22Rv1 (cell line): Measurements from ENCODE around the gene SCMH1.

Source experiments
- ZFX ChIP-seq: fragments of 450-650 bp; IDR thresholded peaks from 2 replicates; pipeline ENCODE4 v1.6.1; 2017; ENCODE audit warnings: antibody characterized with exemption, borderline replicate concordance
- TF ChIP-seq, protein P1 (sequence below): fragments of 450-650 bp; IDR thresholded peaks from 2 replicates; pipeline ENCODE4 v1.5.1; 2017; ENCODE audit warnings: mild to moderate bottlenecking

GRCh38 chr1:41155105-41155504 is 87.0 kb downstream of the SCMH1 start:
- TF ChIP-seq, protein P1, sequence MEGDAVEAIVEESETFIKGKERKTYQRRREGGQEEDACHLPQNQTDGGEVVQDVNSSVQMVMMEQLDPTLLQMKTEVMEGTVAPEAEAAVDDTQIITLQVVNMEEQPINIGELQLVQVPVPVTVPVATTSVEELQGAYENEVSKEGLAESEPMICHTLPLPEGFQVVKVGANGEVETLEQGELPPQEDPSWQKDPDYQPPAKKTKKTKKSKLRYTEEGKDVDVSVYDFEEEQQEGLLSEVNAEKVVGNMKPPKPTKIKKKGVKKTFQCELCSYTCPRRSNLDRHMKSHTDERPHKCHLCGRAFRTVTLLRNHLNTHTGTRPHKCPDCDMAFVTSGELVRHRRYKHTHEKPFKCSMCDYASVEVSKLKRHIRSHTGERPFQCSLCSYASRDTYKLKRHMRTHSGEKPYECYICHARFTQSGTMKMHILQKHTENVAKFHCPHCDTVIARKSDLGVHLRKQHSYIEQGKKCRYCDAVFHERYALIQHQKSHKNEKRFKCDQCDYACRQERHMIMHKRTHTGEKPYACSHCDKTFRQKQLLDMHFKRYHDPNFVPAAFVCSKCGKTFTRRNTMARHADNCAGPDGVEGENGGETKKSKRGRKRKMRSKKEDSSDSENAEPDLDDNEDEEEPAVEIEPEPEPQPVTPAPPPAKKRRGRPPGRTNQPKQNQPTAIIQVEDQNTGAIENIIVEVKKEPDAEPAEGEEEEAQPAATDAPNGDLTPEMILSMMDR: no peak
- TF ChIP-seq ZFX: no peak
